ENCODE measurements around the gene ZFAND2B.

GRCh38 chr2:219159771-219160185 is 46.8 kb upstream of the ZFAND2B start:
- TF ChIP-seq EZH2phosphoT487 (conservative IDR thresholded peaks at IDR 0.05; ENCODE audit: low read length) (no peak), CTCF (IDR thresholded peaks at IDR 0.05; ENCODE audit: insufficient read depth, low read length, poor library complexity, severe bottlenecking) (no peak)

All from SU-DHL-6 (cell line).